BE2C (cell line): Measurements from ENCODE around the gene SLC16A14.

ENCODE experiments used
- DNase-seq: peaks from one replicate; pipeline ENCODE4 v3.0.0-alpha.2; 2020
- H3K27me3 ChIP-seq: fragments of 250-450 bp; sonication (Bioruptor Pico); 2 replicates; pipeline ENCODE4 v1.5.1; 2020; ENCODE audit warnings: mild to moderate bottlenecking
- H3K36me3 ChIP-seq: fragments of 250-450 bp; sonication (Bioruptor Pico); 2 replicates; pipeline ENCODE4 v1.5.1; 2020; ENCODE audit warnings: mild to moderate bottlenecking
- H3K4me1 ChIP-seq: fragments of 250-450 bp; sonication (Bioruptor Pico); 2 replicates; pipeline ENCODE4 v1.5.1; 2020
- H3K4me3 ChIP-seq: 2 replicates; pipeline ENCODE4 v1.5.1; 2011; ENCODE audit warnings: low read depth, low read length
- H3K9me3 ChIP-seq: fragments of 250-450 bp; sonication (Bioruptor Pico); 2 replicates; pipeline ENCODE4 v1.5.1; 2020
- TF ChIP-seq, protein P1 (sequence below): IDR thresholded peaks from 2 replicates; pipeline ENCODE4 v1.5.1; 2012; ENCODE audit warnings: mild to moderate bottlenecking, low read depth, low read length

The SLC16A14 gene

DNA sequence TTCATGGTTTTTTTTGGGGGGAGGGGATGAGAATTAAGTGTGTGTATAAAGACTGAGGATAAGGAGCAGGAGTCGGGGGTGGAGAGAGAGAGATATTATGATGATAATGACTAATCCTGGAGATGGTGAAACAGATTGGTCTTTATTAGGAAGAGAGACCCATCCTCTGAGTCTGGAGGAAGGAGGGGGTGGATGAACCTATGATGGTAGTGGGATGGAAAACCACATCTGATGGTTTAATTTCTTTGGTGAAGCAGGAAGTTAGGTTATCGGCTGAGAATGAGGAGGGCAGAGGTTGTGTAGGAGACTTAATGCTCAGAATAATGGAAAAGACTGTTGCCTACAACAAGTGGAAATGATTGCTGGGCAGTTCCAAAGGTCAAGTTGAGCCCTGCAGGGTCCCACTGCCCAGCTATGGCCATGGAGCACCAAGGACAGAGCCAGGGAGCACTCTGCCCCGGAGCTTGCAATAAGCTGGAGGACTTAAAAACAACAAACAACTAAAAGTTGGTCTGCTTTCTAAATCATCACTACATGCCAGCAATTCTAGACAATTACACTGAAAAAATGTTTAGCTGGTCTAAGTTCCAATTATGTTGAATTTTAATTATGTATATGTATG lies 7.9 kb downstream of the SLC16A14 start:
- Histone ChIP-seq H3K4me1 (no peaks in the 10 kb centered on the region), H3K4me3 (no peak overlapping the region), H3K9me3 (no peaks in the 10 kb centered on the region), H3K36me3 (no peaks in the 10 kb centered on the region), H3K27me3 (no peaks in the 10 kb centered on the region; the same call in 1 of the 2 replicates)
- TF ChIP-seq, protein P1, sequence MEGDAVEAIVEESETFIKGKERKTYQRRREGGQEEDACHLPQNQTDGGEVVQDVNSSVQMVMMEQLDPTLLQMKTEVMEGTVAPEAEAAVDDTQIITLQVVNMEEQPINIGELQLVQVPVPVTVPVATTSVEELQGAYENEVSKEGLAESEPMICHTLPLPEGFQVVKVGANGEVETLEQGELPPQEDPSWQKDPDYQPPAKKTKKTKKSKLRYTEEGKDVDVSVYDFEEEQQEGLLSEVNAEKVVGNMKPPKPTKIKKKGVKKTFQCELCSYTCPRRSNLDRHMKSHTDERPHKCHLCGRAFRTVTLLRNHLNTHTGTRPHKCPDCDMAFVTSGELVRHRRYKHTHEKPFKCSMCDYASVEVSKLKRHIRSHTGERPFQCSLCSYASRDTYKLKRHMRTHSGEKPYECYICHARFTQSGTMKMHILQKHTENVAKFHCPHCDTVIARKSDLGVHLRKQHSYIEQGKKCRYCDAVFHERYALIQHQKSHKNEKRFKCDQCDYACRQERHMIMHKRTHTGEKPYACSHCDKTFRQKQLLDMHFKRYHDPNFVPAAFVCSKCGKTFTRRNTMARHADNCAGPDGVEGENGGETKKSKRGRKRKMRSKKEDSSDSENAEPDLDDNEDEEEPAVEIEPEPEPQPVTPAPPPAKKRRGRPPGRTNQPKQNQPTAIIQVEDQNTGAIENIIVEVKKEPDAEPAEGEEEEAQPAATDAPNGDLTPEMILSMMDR, result no peak
- no peak for DNase-seq

DNA sequence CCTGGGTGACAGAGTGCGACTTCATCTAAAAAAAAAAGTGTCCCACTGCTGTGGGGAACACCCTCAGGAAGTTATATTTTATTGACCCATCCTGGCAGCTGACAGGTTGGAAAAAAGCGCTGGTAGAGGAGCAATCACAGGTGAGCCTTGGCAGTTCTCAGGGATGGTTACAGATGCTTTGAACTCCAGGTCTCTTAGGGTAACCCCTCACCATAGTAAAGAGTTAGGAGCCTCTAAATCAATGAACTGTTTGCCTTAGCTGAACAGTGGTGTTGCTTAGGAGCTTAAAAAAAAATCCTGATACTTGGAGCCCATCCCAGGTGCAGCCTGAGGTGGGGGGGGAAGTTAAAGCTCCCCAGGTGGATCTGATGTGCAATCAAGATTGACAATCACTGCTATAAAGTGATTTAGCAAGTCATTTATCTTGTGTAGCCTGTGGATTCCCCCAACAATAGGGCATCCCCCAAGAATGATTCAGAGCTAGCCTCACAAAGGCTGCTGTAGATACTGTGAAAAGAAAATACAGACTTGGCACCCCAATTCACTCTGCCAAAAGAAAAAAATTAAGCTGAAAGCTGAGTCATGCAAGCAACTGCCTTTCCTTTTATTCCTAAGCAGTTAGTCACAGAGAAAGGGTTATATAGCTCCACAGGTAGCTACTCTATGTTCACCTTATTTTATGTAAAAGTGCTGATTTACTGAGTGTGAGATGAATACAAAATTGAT lies 14.8 kb downstream of the SLC16A14 start:
- TF ChIP-seq, protein P1, result no peak

DNA sequence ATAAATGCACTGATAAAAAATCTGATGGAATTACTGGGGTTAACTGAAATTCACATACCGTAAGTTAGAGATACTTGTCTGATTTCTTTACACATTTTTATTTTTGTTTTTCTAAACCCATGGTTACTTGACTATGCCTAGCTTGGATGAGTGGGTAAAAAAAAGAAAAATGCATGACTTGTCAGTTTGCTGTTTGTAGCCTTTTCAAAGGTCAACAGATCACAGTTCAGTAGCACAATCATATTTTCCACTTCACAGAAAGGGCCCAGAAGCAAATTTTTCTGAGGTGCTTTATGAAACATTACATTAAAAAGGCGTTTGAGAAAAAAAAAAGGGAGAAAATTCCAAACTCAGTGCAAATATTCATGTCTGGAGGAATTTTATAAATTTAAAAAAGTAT lies 16.4 kb downstream of the SLC16A14 start:
- no peak for DNase-seq
- Histone ChIP-seq H3K36me3 (no peaks in the 10 kb centered on the region), H3K4me3 (no peak overlapping the region), H3K9me3 (no peaks in the 10 kb centered on the region), H3K4me1 (no peaks in the 10 kb centered on the region), H3K27me3 (no peaks in the 10 kb centered on the region)
- TF ChIP-seq, protein P1, result no peak

More for the DNA sequence above, 14.8 kb downstream of the SLC16A14 start:
- Histone ChIP-seq H3K36me3 (no peaks in the 10 kb centered on the region), H3K27me3 (no peaks in the 10 kb centered on the region), H3K9me3 (no peaks in the 10 kb centered on the region), H3K4me3 (no peak overlapping the region), H3K4me1 (no peaks in the 10 kb centered on the region)
- no peak for DNase-seq

DNA sequence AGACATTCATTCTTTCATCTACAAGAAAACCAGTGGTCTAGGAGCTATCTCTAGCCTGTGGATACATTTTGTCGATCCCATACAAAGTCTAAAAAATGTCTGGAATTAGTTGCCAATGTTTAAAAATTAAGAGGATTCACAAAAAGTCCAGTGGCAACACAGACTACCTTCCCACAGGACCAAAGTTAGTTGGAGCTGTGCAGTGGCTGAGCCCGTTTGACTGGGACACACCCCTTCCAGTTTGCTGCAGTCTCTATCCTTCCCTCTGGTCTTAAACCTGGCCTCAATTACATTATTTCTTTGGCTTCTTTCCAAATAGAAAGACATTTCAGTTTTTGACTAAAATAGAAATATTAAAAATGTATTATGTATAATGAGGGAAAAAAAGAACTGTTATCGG lies 18.6 kb downstream of the SLC16A14 start:
- Histone ChIP-seq H3K36me3 (no peaks in the 10 kb centered on the region), H3K9me3 (no peaks in the 10 kb centered on the region), H3K4me1 (no peaks in the 10 kb centered on the region), H3K27me3 (no peaks in the 10 kb centered on the region), H3K4me3 (no peak overlapping the region)
- DNase-seq, result no peak
- TF ChIP-seq, protein P1, result no peak

DNA sequence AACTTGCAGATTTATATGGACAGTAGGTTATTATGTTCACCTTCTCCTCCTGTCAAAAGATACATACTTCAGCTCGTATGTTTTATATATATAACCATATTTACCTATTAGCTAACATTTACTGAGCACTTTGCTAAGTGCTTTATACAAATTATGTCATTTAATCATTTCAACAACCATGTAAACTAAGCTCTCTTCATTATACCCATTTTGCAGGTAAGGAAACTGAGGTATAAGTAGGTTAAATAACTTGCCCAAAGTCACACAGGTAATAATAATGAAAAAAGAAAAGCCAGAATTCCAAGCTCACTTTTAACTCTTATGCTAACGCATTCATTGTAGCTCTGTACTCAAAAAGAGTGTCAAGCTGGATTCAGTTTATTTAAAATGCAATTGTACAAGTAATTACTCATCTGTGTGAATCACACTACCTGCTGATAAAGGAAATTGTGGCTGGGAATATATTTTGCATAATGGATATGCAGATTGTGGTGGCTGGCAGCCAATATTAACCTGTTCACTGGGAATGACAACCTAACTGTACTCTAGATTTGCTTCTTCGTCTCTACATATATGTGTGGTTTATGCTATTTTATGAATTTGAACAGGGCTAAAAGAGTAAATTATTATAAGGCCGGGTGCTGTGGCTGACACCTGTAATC lies 20.6 kb downstream of the SLC16A14 start:
- Histone ChIP-seq H3K27me3 (no peaks in the 10 kb centered on the region), H3K9me3 (no peaks in the 10 kb centered on the region), H3K4me3 (no peak overlapping the region), H3K4me1 (no peaks in the 10 kb centered on the region), H3K36me3 (no peaks in the 10 kb centered on the region)
- no peak for DNase-seq
- TF ChIP-seq, protein P1, result no peak

DNA sequence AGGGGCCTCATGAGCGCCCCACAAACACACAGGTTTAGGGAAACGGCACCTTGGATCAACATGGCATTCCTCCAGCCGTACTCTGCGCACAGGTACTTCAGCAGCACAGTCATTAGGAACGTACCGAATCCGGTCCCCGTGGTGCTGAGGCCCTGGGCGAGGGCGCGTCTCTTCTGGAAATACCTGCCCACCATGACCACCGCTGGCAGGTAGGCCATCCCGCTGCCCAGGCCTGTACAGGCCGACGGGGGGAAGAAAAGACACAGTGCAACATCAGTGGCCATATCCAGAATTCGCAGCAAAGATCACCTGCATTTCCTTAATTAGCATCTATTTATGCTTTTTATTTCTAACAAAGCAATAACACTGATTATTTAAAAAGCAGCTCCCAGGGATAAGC lies 22.2 kb downstream of the SLC16A14 start:
- Histone ChIP-seq H3K27me3 (no peaks in the 10 kb centered on the region), H3K4me1 (no peaks in the 10 kb centered on the region), H3K4me3 (no peak overlapping the region), H3K9me3 (no peaks in the 10 kb centered on the region), H3K36me3 (no peaks in the 10 kb centered on the region)
- DNase-seq, result no peak
- TF ChIP-seq, protein P1, result no peak
